Left ventricle myocardium inferior (tissue), 1 donor: Measurements from ENCODE around the gene HYAL3. TPM values are rescaled to one million over a fixed set of nuclear protein-coding genes. Genes with fewer than 3 reads are reported as not detected.

Experiments used
- DNase-seq: peaks from one replicate; pipeline ENCODE4 v3.0.0-alpha.2; 2020
- H3K27ac ChIP-seq: fragments of 200-600 bp; replicated peaks from 2 replicates; pipeline ENCODE4 v1.8.0; 2021
- H3K27me3 ChIP-seq: fragments of 200-600 bp; 2 replicates; pipeline ENCODE4 v1.8.0; 2021; ENCODE audit warnings: low read depth
- H3K36me3 ChIP-seq: fragments of 200-600 bp; 2 replicates; pipeline ENCODE4 v1.8.0; 2021
- H3K4me1 ChIP-seq: fragments of 200-600 bp; 2 replicates; pipeline ENCODE4 v1.8.0; 2021
- H3K4me3 ChIP-seq: fragments of 200-600 bp; 2 replicates; pipeline ENCODE4 v1.8.0; 2021; ENCODE audit warnings: mild to moderate bottlenecking, moderate library complexity
- H3K9me3 ChIP-seq: fragments of 200-600 bp; replicated peaks from 2 replicates; pipeline ENCODE4 v1.8.0; 2021
- intact Hi-C: fragments of 100-400 bp; cut with micrococcal nuclease; formaldehyde crosslinking; loops from one replicate; pipeline ENCODE4 v1.11.0; 2022
- total RNA-seq: library from RNA; stranded (reverse); fragmentation: NEBNext Ultra II Directional; extraction: Animal tissue kit (Norgen Biotek cat#: 25700); gene quantifications from one replicate; pipeline ENCODE4 v1.2.1, GENCODE V29; 2021
- TF ChIP-seq, protein P1 (sequence below): fragments of 200-600 bp; IDR thresholded peaks from 2 replicates; pipeline ENCODE4 v1.8.0; 2021; ENCODE audit warnings: antibody characterized with exemption, mild to moderate bottlenecking, borderline replicate concordance
- donor health status: DM: no; HTN: yes; CAD: no; lungs with severe emphysema.

The HYAL3 gene
- total RNA-seq, 1 donor from 2014 or later, result 1.2 TPM

DNA sequence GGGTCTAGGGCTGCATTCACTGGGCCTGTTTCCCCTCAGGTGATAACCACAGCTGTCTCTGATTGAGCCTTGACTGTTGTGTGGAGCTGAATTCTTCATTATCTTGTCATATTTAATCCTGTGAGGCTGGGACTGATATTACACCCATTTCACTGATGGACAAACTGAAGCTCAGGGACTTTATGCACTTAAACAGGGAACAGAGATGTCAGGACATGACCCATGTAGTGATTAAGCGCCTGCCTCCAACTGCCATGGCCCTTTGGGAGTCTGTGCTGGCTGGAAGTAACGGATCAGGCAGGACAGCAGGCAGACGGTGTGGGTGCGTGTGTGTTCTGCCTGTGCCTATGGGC, 55.7 kb downstream of the HYAL3 start:
- Histone ChIP-seq H3K4me3 (peak overlapping the region; percentile 91), H3K27me3 (no peaks in the 10 kb centered on the region), H3K4me1 (peaks cover 100% of the 10 kb centered on the region), H3K27ac (peak overlapping the region; percentile 99), H3K36me3 (peaks cover 4% of the 10 kb centered on the region), H3K9me3 (no peaks in the 10 kb centered on the region)
- no peak for DNase-seq
- TF ChIP-seq, protein P1, sequence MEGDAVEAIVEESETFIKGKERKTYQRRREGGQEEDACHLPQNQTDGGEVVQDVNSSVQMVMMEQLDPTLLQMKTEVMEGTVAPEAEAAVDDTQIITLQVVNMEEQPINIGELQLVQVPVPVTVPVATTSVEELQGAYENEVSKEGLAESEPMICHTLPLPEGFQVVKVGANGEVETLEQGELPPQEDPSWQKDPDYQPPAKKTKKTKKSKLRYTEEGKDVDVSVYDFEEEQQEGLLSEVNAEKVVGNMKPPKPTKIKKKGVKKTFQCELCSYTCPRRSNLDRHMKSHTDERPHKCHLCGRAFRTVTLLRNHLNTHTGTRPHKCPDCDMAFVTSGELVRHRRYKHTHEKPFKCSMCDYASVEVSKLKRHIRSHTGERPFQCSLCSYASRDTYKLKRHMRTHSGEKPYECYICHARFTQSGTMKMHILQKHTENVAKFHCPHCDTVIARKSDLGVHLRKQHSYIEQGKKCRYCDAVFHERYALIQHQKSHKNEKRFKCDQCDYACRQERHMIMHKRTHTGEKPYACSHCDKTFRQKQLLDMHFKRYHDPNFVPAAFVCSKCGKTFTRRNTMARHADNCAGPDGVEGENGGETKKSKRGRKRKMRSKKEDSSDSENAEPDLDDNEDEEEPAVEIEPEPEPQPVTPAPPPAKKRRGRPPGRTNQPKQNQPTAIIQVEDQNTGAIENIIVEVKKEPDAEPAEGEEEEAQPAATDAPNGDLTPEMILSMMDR, result no peak
- intact Hi-C loops, result no loop called here

DNA sequence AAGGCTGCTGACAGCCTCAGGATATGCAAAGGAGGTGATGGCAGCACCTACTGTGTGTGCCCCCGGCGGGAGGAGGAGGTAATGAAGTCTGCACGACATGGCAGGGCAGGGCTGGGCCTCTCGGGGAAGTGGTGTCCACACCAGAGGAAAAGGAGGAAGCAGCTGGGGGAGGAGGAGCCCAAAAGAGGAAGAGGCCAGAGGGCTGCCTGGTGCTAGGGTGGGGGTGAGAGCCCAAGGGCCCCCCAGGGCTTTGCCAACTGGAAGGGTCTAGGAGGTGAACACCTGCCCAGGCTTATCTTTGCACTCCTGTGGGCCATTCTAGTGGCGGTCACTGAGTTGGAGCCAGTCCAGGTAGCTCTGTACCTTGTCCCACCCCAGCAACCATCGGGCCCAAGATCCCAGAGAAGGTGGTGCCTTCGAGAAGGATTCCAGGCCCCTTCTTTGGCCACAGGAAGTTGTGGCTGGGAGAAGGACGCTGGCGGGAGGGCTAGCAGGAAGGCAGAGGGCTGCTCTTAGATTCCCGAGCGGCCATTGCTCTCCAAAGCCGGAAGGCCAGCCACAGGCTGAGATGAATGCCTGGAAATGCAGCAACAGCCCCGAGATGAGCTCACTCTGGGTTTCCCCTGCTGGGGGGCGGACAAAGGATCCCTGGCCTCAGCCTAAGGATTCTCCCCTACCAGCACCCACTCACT, 56.2 kb downstream of the HYAL3 start:
- intact Hi-C loops, result no loop called here
- peak overlapping the region; percentile 91 for H3K4me3 ChIP-seq

More for the DNA sequence above, 56.2 kb downstream of the HYAL3 start:
- no peaks in the 10 kb centered on the region for H3K9me3 ChIP-seq
- H3K4me1 ChIP-seq, result peaks cover 100% of the 10 kb centered on the region
- peak overlapping the region; percentile 99 for H3K27ac ChIP-seq
- H3K36me3 ChIP-seq, result peaks cover 4% of the 10 kb centered on the region
- H3K27me3 ChIP-seq, result no peaks in the 10 kb centered on the region
- peak; percentile 74 for DNase-seq
- TF ChIP-seq, protein P1, result peak; percentile 20

Other genes with a start within 250 kb of the HYAL3 start
- 58.4 TPM for gene RBM5, start 210.5 kb downstream of the HYAL3 start, total RNA-seq
- gene SEMA3F, start 144.1 kb downstream of the HYAL3 start, total RNA-seq, result 10.2 TPM
- not detected for gene GNAT1, start 107.8 kb downstream of the HYAL3 start, total RNA-seq
- 10.4 TPM for gene SLC38A3, start 94.1 kb downstream of the HYAL3 start, total RNA-seq
- 118 TPM for gene GNAI2, start 63.2 kb downstream of the HYAL3 start, total RNA-seq
- 23.2 TPM for gene SEMA3B, start 30.3 kb downstream of the HYAL3 start, total RNA-seq
- 27.7 TPM for gene LSMEM2, start 20.3 kb downstream of the HYAL3 start, total RNA-seq
- 54.9 TPM for gene IFRD2, start 7.0 kb downstream of the HYAL3 start, total RNA-seq
- 5.3 TPM for gene NAA80, start within 50 bp of the HYAL3 start, total RNA-seq
- gene HYAL1, start 4.2 kb upstream of the HYAL3 start, total RNA-seq, result 52.2 TPM
- 38.9 TPM for gene HYAL2, start 23.3 kb upstream of the HYAL3 start, total RNA-seq
- gene TUSC2, start 28.8 kb upstream of the HYAL3 start, total RNA-seq, result 32.9 TPM
- 11.4 TPM for gene RASSF1, start 41.4 kb upstream of the HYAL3 start, total RNA-seq
- gene ZMYND10, start 46.3 kb upstream of the HYAL3 start, total RNA-seq, result not detected
- 16.4 TPM for gene NPRL2, start 51.4 kb upstream of the HYAL3 start, total RNA-seq
- gene CYB561D2, start 51.5 kb upstream of the HYAL3 start, total RNA-seq, result 7.0 TPM
- 23.5 TPM for gene TMEM115, start 60.1 kb upstream of the HYAL3 start, total RNA-seq
- 2.3 TPM for gene CACNA2D2, start 204.2 kb upstream of the HYAL3 start, total RNA-seq